DMS114 treated with DMSO at 0.1 percent for 48 hours (cell line): ENCODE measurements around the gene HCST.
"Not testable (repeated sequence)": the region's sequence is repeated elsewhere in the genome, so short reads cannot be mapped to it uniquely, and the experiment has no call there.

Experiments used
- DNase-seq: peaks from one replicate; lab custom pipeline; 2025; ENCODE audit not compliant: unreplicated experiment; lab: John Stamatoyannopoulos, UW

The HCST gene

GRCh38 chr19:35879068-35879467, 23.3 kb upstream of the HCST start:
- no peak for DNase-seq

- DNase-seq = peak; percentile 73
These were observed 22.5 kb upstream of the HCST start for GRCh38 chr19:35879770-35880317.

GRCh38 chr19:35882114-35882832, 20.1 kb upstream of the HCST start:
- DNase-seq = peak; percentile 77

GRCh38 chr19:35883882-35884281, 18.4 kb upstream of the HCST start:
- no peak for DNase-seq

GRCh38 chr19:35885225-35885738, 17.0 kb upstream of the HCST start:
- no peak for DNase-seq

- no peak for DNase-seq
These were observed 16.4 kb upstream of the HCST start for GRCh38 chr19:35885904-35886303.

- DNase-seq = no peak
These were observed 15.1 kb upstream of the HCST start for GRCh38 chr19:35887197-35887596.

GRCh38 chr19:35888398-35888797, 13.9 kb upstream of the HCST start:
- no peak for DNase-seq

- DNase-seq = no peak
These were observed 12.8 kb upstream of the HCST start for GRCh38 chr19:35889370-35890112.

GRCh38 chr19:35890113-35890650, 12.1 kb upstream of the HCST start:
- DNase-seq = no peak

GRCh38 chr19:35891819-35892218, 10.5 kb upstream of the HCST start:
- not testable (repeated sequence) for DNase-seq

GRCh38 chr19:35894342-35894741, 8.0 kb upstream of the HCST start:
- no peak for DNase-seq

- no peak for DNase-seq
These were observed 6.3 kb upstream of the HCST start for GRCh38 chr19:35895911-35896642.

GRCh38 chr19:35896643-35897040, 5.7 kb upstream of the HCST start:
- DNase-seq = no peak

- no peak for DNase-seq
These were observed 4.5 kb upstream of the HCST start for GRCh38 chr19:35897706-35898451.

- no peak for DNase-seq
These were observed 3.9 kb upstream of the HCST start for GRCh38 chr19:35898499-35898809.

GRCh38 chr19:35899547-35900214, 2.6 kb upstream of the HCST start:
- peak; percentile 67 for DNase-seq

GRCh38 chr19:35901055-35901644, 1.2 kb upstream of the HCST start:
- no peak for DNase-seq

- no peak for DNase-seq
These were observed 644 bp downstream of the HCST start for GRCh38 chr19:35902870-35903475.
